Body of pancreas (tissue), 4 donors: Measurements from ENCODE around the gene ATXN1. TPM values are rescaled to one million over a fixed set of nuclear protein-coding genes. Genes with fewer than 3 reads are reported as not detected.
A peak's percentile ranks its signal among the peaks of the same experiment; 100 is the strongest.

Experiments used
- ATAC-seq: fragments of 150-250 bp; one replicate; pipeline ENCODE4 v1.9.1; 2016
- DNase-seq, 4 donors: peaks; one replicate each; pipeline ENCODE4 v3.0.0-alpha.2; 2019
- H3K27ac ChIP-seq, 4 donors: fragments of 200-600 bp; sonication (generic); 1 replicate in 3 of 4; 2 replicates in 1 of 4; pipeline versions ENCODE4 v1.5.1 to v1.6.1; 2016 to 2019; ENCODE audit warnings: mild to moderate bottlenecking in 1 of 4, mixed read lengths in 1 of 4, moderate library complexity in 1 of 4
- H3K27me3 ChIP-seq, 2 donors: fragments of 200-600 bp; sonication (generic); one replicate each; pipeline ENCODE4 v1.6.0; 2016; ENCODE audit warnings: mild to moderate bottlenecking in 1 of 2
- H3K36me3 ChIP-seq, 2 donors: fragments of 200-600 bp; sonication (generic); replicated peaks in 1 of 2; 2 replicates each; pipeline ENCODE4 v1.5.1; 2016; ENCODE audit warnings: low read depth in 2 of 2; ENCODE audit not compliant: insufficient read depth in 1 of 2
- H3K4me1 ChIP-seq: fragments of 200-600 bp; sonication (generic); one replicate; pipeline ENCODE4 v1.6.0; 2016
- H3K4me3 ChIP-seq, 2 donors: fragments of 200-600 bp; sonication (generic); 1 replicate in 1 of 2; 2 replicates in 1 of 2; pipeline ENCODE4 v1.5.1; 2016 to 2019
- H3K9me3 ChIP-seq, 3 donors: fragments of 200-600 bp; sonication (generic); 1 replicate in 2 of 3; 2 replicates in 1 of 3; pipeline ENCODE4 v1.5.1; 2016
- CTCF ChIP-seq, 7 experiments: fragments of 450-650 bp in 4 of 7; fragments of 200-600 bp in 3 of 7; sonication (generic) in 3 of 7; IDR thresholded peaks; one replicate each; pipeline ENCODE4 v1.5.1; 2016 to 2019; ENCODE audit warnings: antibody characterized with exemption in 7 of 7
- POLR2A ChIP-seq, 3 donors: fragments of 450-650 bp; IDR thresholded peaks; one replicate each; pipeline ENCODE4 v1.6.1; 2016; ENCODE audit warnings: antibody characterized with exemption in 3 of 3, mild to moderate bottlenecking in 2 of 3
- WGBS, 2 donors: methylation state at CpG; one replicate each; pipeline ENCODE4 v1.1.5; 2017; 5-methylcytosine and 5-hydroxymethylcytosine counted together
- intact Hi-C: fragments of 100-400 bp; cut with DNase I; formaldehyde crosslinking; loops from one replicate; pipeline ENCODE4 v1.15.1; 2023
- total RNA-seq, 2 donors: library from RNA; depleted of rRNA; stranded (reverse); fragments of >200 nt; gene quantifications; one replicate each; pipeline ENCODE4 v1.1.0, GENCODE V29; 2016

The ATXN1 gene
- total RNA-seq, 2 donors from 2014 or later = 24.6 to 24.7 TPM

GRCh38 chr6:16783952-16784565, 22.8 kb upstream of the ATXN1 start:
- no peak overlapping the region for H3K4me3 ChIP-seq
- intact Hi-C loops = no loop called here
- H3K27me3 ChIP-seq = no peaks in the 10 kb centered on the region
- no peaks in the 10 kb centered on the region for H3K9me3 ChIP-seq
- DNase-seq = no peak
- H3K4me1 ChIP-seq = no peaks in the 10 kb centered on the region
- TF ChIP-seq CTCF (IDR thresholded peaks at IDR 0.05) = no peak
- TF ChIP-seq POLR2A (IDR thresholded peaks at IDR 0.05) = no peak
- H3K36me3 ChIP-seq = no peaks in the 10 kb centered on the region
- H3K27ac ChIP-seq = no peak overlapping the region
- ATAC-seq = no peak
- 91 to 93% methylated on average over 2 of the region's 2 CpGs for WGBS, 2 donors

GRCh38 chr6:16783509-16783908, 22.2 kb upstream of the ATXN1 start:
- no peaks in the 10 kb centered on the region for H3K4me1 ChIP-seq
- no peaks in the 10 kb centered on the region for H3K27me3 ChIP-seq
- H3K9me3 ChIP-seq = no peaks in the 10 kb centered on the region
- no peak overlapping the region for H3K27ac ChIP-seq
- 83 to 90% methylated on average over 4 of the region's 4 CpGs for WGBS, 2 donors
- intact Hi-C loops = no loop called here
- H3K4me3 ChIP-seq = no peak overlapping the region
- ATAC-seq (no peak), DNase-seq (no peak)
- H3K36me3 ChIP-seq = no peaks in the 10 kb centered on the region
- no peak for TF ChIP-seq CTCF (IDR thresholded peaks at IDR 0.05)
- TF ChIP-seq POLR2A (IDR thresholded peaks at IDR 0.05) = no peak

GRCh38 chr6:16782278-16782677, 21.0 kb upstream of the ATXN1 start:
- no peaks in the 10 kb centered on the region for H3K27me3 ChIP-seq
- DNase-seq = no peak
- H3K4me3 ChIP-seq = no peak overlapping the region
- ATAC-seq = no peak
- TF ChIP-seq POLR2A (IDR thresholded peaks at IDR 0.05) (no peak), CTCF (IDR thresholded peaks at IDR 0.05) (no peak)
- no peaks in the 10 kb centered on the region for H3K9me3 ChIP-seq
- intact Hi-C loops = no loop called here
- H3K27ac ChIP-seq = no peak overlapping the region
- H3K36me3 ChIP-seq = no peaks in the 10 kb centered on the region
- H3K4me1 ChIP-seq = no peaks in the 10 kb centered on the region
- WGBS, 2 donors = 83 to 84% methylated on average over 4 of the region's 4 CpGs

GRCh38 chr6:16781348-16782169, 20.3 kb upstream of the ATXN1 start:
- Histone ChIP-seq H3K9me3 (no peaks in the 10 kb centered on the region), H3K27me3 (no peaks in the 10 kb centered on the region), H3K4me1 (no peaks in the 10 kb centered on the region), H3K36me3 (no peaks in the 10 kb centered on the region), H3K27ac (no peak overlapping the region), H3K4me3 (no peak overlapping the region)
- ATAC-seq = peak; percentile 48
- DNase-seq = peak in 1 of 4 donors; percentile 11
- TF ChIP-seq POLR2A (IDR thresholded peaks at IDR 0.05) (no peak), CTCF (IDR thresholded peaks at IDR 0.05) (no peak)
- WGBS, 2 donors = 64 to 77% methylated on average over 8 of the region's 8 CpGs
- intact Hi-C loops = no loop called here
